GM19395 (cell line): ENCODE measurements around the gene HAUS8.
"Not testable (repeated sequence)": the region's sequence is repeated elsewhere in the genome, so short reads cannot be mapped to it uniquely, and the experiment has no call there.

Experiments
- ATAC-seq: cut with Tn5 transposase; IDR thresholded peaks from one replicate; pipeline ENCODE4 v1.9.1; 2021; ENCODE audit warnings: mild to moderate bottlenecking, moderate library complexity; ENCODE audit not compliant: unreplicated experiment

HAUS8 gene

GRCh38 chr19:17037184-17037583, 38.1 kb downstream of the HAUS8 start:
- no peak for ATAC-seq

- ATAC-seq, result no peak
Measured at GRCh38 chr19:17036640-17037039, 38.6 kb downstream of the HAUS8 start.

GRCh38 chr19:17035842-17036424, 39.3 kb downstream of the HAUS8 start:
- no peak for ATAC-seq

- ATAC-seq, result no peak
Measured at GRCh38 chr19:17031741-17032140, 43.5 kb downstream of the HAUS8 start.

GRCh38 chr19:17027535-17027975, 47.7 kb downstream of the HAUS8 start:
- no peak for ATAC-seq

- no peak for ATAC-seq
Measured at GRCh38 chr19:17026706-17027534, 48.3 kb downstream of the HAUS8 start, which contains the start of gene CPAMD8. TSS of gene CPAMD8 (minus strand) at chr19:17026810. CDS start at chr19:17026642, 168 bp downstream.

GRCh38 chr19:17025991-17026658, 49.1 kb downstream of the HAUS8 start:
- ATAC-seq, result no peak

- no peak for ATAC-seq
Measured at GRCh38 chr19:17025361-17025760, 49.9 kb downstream of the HAUS8 start.

GRCh38 chr19:17024941-17025340, 50.3 kb downstream of the HAUS8 start:
- ATAC-seq, result not testable (repeated sequence)

GRCh38 chr19:17023805-17024204, 51.4 kb downstream of the HAUS8 start:
- no peak for ATAC-seq

GRCh38 chr19:17022738-17023137, 52.5 kb downstream of the HAUS8 start:
- no peak for ATAC-seq

- ATAC-seq, result no peak
Measured at GRCh38 chr19:17021793-17022590, 53.3 kb downstream of the HAUS8 start.

GRCh38 chr19:17021328-17021727, 53.9 kb downstream of the HAUS8 start:
- no peak for ATAC-seq

GRCh38 chr19:17020823-17021222, 54.4 kb downstream of the HAUS8 start:
- ATAC-seq, result no peak

- no peak for ATAC-seq
Measured at GRCh38 chr19:17020385-17020784, 54.9 kb downstream of the HAUS8 start.

- not testable (repeated sequence) for ATAC-seq
Measured at GRCh38 chr19:17014212-17014861, 60.9 kb downstream of the HAUS8 start.

- no peak for ATAC-seq
Measured at GRCh38 chr19:17011485-17011884, 63.8 kb downstream of the HAUS8 start.

- ATAC-seq, result no peak
Measured at GRCh38 chr19:17006579-17006978, 68.7 kb downstream of the HAUS8 start.

- ATAC-seq, result no peak
Measured at GRCh38 chr19:17005000-17005399, 70.3 kb downstream of the HAUS8 start.

GRCh38 chr19:17004386-17004785, 70.9 kb downstream of the HAUS8 start:
- no peak for ATAC-seq
